HAP-1 (cell line): ENCODE results near the gene SEC61B.
"Not testable (repeated sequence)": the region's sequence is repeated elsewhere in the genome, so short reads cannot be mapped to it uniquely, and the experiment has no call there.

ENCODE experiments used
- DNase-seq, 2 experiments: peaks; one replicate each; pipeline ENCODE4 v3.0.0-alpha.2; 2016 to 2020; ENCODE audit warnings: low spot score in 2 of 2
- H3K27me3 ChIP-seq: fragments of 250-450 bp; sonication (Bioruptor Pico); 2 replicates; pipeline ENCODE4 v1.5.1; 2020; ENCODE audit warnings: low read depth, mild to moderate bottlenecking, moderate library complexity
- H3K36me3 ChIP-seq: fragments of 250-450 bp; sonication (Bioruptor Pico); replicated peaks from 2 replicates; pipeline ENCODE4 v1.5.1; 2020; ENCODE audit warnings: mild to moderate bottlenecking
- H3K4me1 ChIP-seq: fragments of 250-450 bp; sonication (Bioruptor Pico); 2 replicates; pipeline ENCODE4 v1.5.1; 2020; ENCODE audit warnings: mild to moderate bottlenecking
- H3K4me3 ChIP-seq: fragments of 250-450 bp; sonication (Bioruptor Pico); 2 replicates; pipeline ENCODE4 v1.5.1; 2020; ENCODE audit warnings: mild to moderate bottlenecking, moderate library complexity
- H3K9me3 ChIP-seq: fragments of 250-450 bp; sonication (Bioruptor Pico); 2 replicates; pipeline ENCODE4 v1.5.1; 2020; ENCODE audit warnings: mild to moderate bottlenecking, moderate library complexity
- in situ Hi-C: fragments of 300-500 bp; cut with MboI; formaldehyde crosslinking; loops from 3 replicates; pipeline ENCODE4 v1.14.3; 2020; ENCODE audit warnings: low sequenced_read_pairs, inconsistent platforms, mixed read lengths

Gene SEC61B

DNA sequence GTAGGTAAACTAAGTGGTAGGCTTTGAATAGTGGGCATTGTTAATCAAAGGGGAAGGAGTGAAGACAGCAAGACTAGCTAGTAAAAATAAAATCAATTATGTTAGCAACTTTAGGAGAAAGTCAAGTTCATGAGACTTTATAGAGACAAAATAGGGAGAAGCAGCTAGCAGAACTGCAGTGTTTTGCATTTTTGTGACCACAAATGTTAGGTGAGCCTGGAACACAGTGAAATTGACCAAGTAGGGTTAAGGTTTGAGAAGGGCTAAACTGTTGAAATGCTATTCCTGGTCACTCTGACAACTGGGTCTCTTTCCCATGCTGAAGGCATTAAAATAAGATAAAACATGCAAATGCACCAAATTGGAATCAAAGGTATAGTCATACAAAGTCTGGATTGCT, 13.0 kb downstream of the SEC61B start:
- H3K9me3 ChIP-seq, result no peaks in the 10 kb centered on the region
- in situ Hi-C loops, result no loop called here
- no peak for DNase-seq
- no peaks in the 10 kb centered on the region for H3K4me1 ChIP-seq
- peaks cover 10% of the 10 kb centered on the region for H3K36me3 ChIP-seq
- H3K4me3 ChIP-seq, result no peak overlapping the region
- H3K27me3 ChIP-seq, result no peaks in the 10 kb centered on the region

DNA sequence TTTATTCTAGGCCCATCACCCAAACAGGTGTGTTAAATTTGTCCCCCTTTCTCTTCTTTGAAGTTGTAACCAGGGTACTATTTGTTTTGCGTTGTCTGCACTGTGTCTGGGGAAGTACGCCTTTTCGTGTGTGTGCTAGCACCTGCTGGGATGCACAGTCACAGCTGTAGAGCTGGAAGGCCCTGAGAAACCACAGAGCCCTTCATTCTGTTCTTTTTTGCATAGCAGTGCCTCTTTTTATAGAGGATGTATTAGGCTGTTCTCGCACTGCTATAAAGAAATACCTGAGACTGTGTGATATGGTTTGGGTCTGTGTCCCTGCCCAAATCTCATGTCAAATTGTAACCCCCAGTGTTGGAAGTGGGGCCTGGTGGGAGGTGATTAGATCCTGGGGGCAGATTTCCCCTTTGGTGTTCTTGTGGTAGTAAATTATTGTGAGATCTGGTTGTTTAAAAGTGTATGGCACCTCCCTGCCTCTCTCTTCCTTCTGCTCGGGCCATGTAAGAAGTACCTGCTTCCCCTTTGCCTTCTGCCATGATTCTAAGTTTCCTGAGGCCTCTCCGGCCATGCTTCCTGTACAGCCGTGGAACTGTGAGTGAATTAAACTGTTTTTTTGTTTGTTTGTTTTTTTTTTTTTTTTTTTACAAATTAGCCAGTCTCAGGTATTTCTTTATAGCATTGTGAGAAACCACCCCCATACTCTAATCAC, 14.0 kb downstream of the SEC61B start:
- no peak for DNase-seq
- Histone ChIP-seq H3K9me3 (no peaks in the 10 kb centered on the region), H3K27me3 (no peaks in the 10 kb centered on the region), H3K4me3 (no peak overlapping the region), H3K36me3 (peaks cover 1% of the 10 kb centered on the region), H3K4me1 (peaks cover 8% of the 10 kb centered on the region)
- in situ Hi-C loops, result no loop called here

DNA sequence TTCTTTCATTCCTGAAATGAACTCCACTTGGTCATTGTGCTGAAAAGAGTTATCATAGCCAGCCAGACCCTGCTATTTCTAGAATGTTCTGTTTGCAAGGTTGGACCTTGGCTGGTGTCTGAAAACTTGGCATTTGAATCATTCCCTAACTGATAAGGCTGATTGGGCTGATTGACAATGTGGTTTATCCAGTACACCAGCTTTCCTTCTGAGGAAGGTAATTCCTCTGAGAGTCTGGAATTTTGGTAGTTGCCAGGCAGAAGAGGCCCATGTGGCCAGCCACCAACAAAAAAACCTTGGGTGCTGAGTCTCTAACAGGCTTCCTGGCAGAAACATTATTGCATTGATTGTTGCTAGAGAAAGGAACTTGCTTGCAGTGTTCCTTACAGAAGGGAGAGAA, 15.3 kb downstream of the SEC61B start:
- no peaks in the 10 kb centered on the region for H3K27me3 ChIP-seq
- no peak overlapping the region for H3K4me3 ChIP-seq
- in situ Hi-C loops, result no loop called here
- H3K36me3 ChIP-seq, result no peaks in the 10 kb centered on the region; the same call in none of the 2 replicates
- no peak for DNase-seq
- no peaks in the 10 kb centered on the region for H3K9me3 ChIP-seq
- peaks cover 14% of the 10 kb centered on the region for H3K4me1 ChIP-seq

DNA sequence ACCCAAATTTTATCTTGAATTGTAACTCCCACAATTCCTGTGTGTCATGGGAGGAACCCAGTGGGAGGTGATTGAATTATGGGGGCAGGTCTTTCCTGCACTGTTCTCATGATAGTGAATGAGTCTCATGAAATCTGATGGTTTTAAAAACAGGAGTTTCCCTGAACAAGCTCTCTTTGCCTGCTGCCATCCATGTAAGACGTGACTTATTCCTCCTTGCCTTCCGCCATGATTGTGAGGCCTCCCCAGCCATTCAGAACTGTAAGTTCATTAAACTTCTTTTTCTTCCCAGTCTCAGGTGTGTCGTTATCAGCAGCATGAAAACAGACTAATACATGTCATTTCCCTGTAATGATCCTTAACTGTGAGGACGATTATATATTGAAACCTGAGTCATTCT, 15.8 kb downstream of the SEC61B start:
- peaks cover 14% of the 10 kb centered on the region for H3K4me1 ChIP-seq
- H3K36me3 ChIP-seq, DNase-seq, H3K4me3 ChIP-seq, H3K27me3 ChIP-seq, in situ Hi-C loops, H3K9me3 ChIP-seq: not testable (repeated sequence)

DNA sequence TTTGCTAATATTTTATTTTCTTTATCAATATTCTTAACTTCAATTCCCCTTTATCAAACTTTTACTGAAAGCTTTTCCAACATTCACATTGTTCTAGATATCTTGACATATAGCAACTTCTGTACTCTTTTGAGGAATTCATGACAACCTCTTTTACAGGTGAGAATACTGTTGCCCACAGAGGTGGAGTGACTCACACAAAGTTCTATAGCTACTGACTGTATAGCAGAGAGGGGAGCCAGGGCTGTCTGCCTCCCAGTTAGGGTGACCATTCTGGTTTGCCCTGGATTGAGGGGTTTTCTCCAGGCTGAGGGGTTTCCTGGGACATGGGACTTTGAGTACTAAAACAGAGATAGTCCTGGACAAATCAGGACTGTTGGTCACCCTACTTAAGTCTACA, 16.2 kb downstream of the SEC61B start:
- Histone ChIP-seq H3K27me3 (no peaks in the 10 kb centered on the region), H3K4me1 (peaks cover 14% of the 10 kb centered on the region), H3K9me3 (no peaks in the 10 kb centered on the region), H3K36me3 (no peaks in the 10 kb centered on the region), H3K4me3 (no peak overlapping the region)
- DNase-seq, result no peak
- in situ Hi-C loops, result no loop called here

DNA sequence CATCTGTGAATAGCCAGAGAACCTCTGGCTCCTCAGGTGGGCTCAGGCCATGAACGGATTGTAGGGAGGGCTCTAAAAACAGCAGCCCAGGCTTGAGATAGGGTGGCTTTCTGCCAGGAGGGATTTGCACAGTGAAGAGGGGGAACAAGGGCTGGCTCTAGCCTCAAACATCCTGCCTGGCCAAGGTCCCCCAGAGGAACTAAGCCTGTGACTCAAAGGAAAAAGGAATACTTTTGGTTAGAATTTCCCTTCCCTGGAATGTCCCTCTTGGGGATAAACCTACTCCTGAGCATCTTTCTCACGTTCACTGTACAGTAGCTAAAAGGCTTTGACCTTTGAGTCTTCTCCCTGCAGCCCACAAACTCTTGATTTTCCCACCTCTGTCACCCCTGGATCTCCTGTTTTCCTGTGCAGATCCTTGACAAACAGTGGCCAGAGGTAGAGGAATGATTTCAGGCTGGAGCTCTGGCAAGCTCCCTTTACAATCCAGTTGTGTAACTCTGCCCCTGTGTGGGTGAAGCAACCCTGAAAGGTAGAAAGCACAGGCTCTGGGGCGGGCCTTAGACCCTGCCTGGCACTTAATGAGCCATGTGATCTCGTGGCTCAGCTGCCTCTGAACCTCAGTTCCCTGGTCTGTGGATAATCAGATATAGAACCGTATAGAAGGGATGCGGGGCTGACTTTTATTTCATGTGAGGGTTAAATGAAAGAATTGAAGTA, 17.4 kb downstream of the SEC61B start:
- Histone ChIP-seq H3K4me1 (peaks cover 14% of the 10 kb centered on the region), H3K4me3 (no peak overlapping the region), H3K9me3 (no peaks in the 10 kb centered on the region), H3K36me3 (no peaks in the 10 kb centered on the region), H3K27me3 (no peaks in the 10 kb centered on the region)
- in situ Hi-C loops, result no loop called here
- no peak for DNase-seq

DNA sequence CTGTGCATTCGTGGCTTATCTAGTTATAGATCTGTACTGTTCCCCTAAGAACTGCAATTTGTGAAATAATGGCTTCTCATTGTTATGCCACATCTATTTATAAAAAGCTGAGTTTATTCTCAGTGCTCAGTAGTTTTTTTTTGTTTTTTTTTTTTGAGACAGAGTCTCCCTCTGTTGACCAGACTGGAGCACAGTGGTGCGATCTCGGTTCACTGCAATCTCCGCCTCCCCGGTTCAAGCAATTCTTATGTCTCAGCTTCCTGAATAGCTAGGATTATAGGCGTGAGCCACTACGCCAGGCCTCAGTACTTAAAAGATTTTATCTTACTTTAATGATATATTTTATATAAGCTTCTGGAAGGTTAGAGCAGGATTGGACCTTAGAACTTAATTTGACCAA, 19.0 kb downstream of the SEC61B start:
- in situ Hi-C loops, result no loop called here
- no peaks in the 10 kb centered on the region for H3K36me3 ChIP-seq
- H3K27me3 ChIP-seq, result no peaks in the 10 kb centered on the region
- peak; percentile 74 to 75 for DNase-seq
- H3K4me3 ChIP-seq, result no peak overlapping the region
- H3K9me3 ChIP-seq, result no peaks in the 10 kb centered on the region
- H3K4me1 ChIP-seq, result peaks cover 14% of the 10 kb centered on the region

DNA sequence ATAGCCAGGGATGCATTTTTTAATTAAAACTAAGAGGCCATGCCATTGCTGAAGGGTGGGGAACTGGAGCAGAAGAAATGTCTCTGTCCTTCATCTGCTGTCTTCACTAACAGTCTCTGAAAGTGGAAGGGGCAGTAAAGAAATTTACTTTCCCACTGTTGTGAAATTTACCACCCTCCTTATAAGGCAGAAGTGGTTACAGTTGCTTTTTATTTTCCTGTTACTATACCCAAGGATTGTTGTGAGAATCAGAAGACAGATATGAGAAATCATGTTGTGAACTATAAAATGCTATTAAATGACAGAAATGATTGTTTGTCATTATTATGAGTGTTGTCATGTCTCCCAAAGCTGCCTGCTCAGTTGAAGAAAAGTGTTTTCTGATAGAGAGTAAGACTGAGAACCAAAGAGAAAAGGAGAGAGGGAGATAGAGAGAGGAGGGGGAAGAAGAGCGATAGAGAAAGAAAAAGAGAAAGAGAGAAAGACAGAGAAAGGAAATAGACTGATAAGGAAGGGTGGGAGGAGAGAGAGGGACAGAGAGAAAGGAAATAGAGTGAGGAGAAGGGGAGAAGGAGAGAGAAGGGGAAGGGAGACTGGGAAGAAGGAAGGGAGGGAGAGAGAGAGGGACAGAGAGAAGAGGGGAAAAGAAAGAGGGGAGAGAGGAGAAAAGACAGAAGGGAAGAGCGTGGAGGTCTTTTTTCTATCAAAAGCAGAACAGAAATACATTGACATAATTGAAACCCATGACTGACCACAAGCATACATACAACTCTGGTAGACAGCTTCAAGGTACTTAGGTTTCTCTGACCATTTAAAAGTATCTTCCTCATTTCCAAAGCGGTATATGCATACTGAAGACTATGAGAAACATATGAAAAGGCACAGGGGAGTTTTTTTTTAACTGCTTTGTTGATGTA, 22.5 kb downstream of the SEC61B start:
- no peak for DNase-seq
- no peaks in the 10 kb centered on the region for H3K36me3 ChIP-seq
- H3K9me3 ChIP-seq, result no peaks in the 10 kb centered on the region
- H3K4me1 ChIP-seq, result peaks cover 14% of the 10 kb centered on the region
- in situ Hi-C loops, result no loop called here
- H3K4me3 ChIP-seq, result no peak overlapping the region
- H3K27me3 ChIP-seq, result no peaks in the 10 kb centered on the region

DNA sequence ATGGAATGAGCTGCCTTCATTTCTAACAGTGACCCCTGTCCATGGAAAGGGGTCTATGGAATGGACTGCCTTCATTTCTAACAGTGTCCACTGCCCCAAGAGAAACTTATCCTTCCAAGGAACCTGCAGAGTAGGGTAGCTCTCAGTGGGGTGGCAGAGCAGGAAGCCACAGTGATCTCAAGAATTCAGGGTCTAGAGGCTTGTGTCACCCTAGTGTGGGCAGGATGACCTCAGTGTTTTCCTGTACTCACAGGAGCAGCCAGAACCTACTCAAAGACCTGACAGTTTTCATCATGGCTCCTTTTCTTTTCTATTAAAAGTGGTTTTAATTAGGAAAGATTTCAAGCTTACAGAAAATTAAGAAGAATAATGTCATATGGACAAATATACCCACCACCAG, 27.5 kb downstream of the SEC61B start:
- no peaks in the 10 kb centered on the region for H3K4me1 ChIP-seq
- in situ Hi-C loops, result no loop called here

DNA sequence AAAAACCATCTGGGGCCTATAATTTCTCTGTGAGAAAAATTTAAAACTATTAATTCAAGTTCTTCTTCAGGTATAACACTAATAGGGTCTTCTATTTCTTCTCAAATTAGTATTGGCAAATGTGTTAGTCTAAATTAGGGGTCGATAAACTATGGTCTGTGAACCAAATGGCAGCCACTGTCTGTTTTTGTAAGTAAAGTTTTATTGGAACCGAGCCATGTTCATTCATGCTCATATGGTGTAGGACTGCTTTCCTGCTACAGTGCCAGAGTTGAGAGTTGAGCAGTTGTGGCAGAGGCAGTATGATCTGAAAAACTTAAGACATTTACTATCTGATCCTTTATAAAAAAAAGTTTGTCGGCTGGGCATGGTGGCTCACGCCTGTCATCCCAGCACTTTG, 29.1 kb downstream of the SEC61B start:
- Histone ChIP-seq H3K9me3 (no peaks in the 10 kb centered on the region), H3K4me3 (no peak overlapping the region), H3K4me1 (no peaks in the 10 kb centered on the region), H3K27me3 (no peaks in the 10 kb centered on the region), H3K36me3 (no peaks in the 10 kb centered on the region)
- DNase-seq, result no peak
- in situ Hi-C loops, result no loop called here

More for the DNA sequence above, 27.5 kb downstream of the SEC61B start:
- DNase-seq, result no peak
- Histone ChIP-seq H3K9me3 (no peaks in the 10 kb centered on the region), H3K27me3 (no peaks in the 10 kb centered on the region), H3K4me3 (no peak overlapping the region), H3K36me3 (no peaks in the 10 kb centered on the region)

DNA sequence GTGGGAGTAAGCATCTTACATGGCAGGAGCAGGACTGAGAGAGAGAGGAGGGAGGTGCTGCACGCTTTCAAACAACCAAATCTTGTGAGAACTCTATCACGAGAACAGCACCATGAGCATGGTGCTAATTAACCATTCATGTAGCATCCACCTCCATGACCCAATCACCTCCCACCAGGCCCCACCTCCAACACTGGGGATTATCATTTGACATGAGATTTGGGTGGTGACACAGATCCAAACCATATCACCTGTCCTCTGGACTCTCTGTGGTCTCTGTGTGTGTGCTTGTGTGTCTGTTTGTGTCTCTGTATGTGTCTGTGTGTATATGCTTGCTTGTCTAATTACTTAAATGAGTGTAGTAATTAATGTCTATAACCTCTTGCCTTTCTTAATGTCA, 31.1 kb downstream of the SEC61B start:
- Histone ChIP-seq H3K9me3 (no peaks in the 10 kb centered on the region), H3K36me3 (no peaks in the 10 kb centered on the region), H3K4me3 (no peak overlapping the region), H3K27me3 (no peaks in the 10 kb centered on the region), H3K4me1 (no peaks in the 10 kb centered on the region)
- in situ Hi-C loops, result no loop called here
- DNase-seq, result no peak

DNA sequence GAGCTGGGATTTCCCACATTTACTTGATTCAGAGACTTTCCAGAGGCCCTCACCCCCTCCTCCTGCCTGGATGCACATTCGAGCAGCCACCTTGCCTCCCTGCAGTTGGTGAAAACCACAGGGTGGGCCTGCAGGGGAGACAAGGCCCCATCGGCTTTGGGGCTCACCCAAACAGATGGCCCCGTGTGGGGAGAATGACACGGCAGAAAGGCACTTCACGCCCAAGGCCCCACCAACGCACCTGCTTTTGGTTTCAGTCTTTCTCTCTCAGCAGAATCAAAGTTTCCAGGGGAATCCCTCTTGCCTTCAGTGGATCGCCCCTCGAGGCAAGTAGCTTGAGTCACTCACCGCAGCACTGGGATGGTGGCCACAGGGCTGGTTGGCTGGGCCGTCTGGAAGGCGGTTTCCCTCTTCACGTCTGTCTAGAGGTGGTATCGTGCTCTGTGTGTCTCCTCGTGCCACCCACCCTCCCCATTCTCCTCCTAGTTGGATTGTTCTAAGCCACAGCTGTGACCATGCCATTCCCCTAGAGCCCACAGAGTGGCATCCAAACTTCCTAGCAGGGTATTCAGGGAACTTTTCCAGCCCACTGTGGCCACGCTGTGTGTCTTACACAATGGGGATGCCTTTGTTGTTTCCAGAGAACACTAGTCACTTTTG, 31.8 kb downstream of the SEC61B start:
- no peaks in the 10 kb centered on the region for H3K4me1 ChIP-seq
- no peaks in the 10 kb centered on the region for H3K27me3 ChIP-seq
- DNase-seq, result no peak
- H3K9me3 ChIP-seq, result no peaks in the 10 kb centered on the region
- no peaks in the 10 kb centered on the region for H3K36me3 ChIP-seq
- in situ Hi-C loops, result no loop called here
- no peak overlapping the region for H3K4me3 ChIP-seq

DNA sequence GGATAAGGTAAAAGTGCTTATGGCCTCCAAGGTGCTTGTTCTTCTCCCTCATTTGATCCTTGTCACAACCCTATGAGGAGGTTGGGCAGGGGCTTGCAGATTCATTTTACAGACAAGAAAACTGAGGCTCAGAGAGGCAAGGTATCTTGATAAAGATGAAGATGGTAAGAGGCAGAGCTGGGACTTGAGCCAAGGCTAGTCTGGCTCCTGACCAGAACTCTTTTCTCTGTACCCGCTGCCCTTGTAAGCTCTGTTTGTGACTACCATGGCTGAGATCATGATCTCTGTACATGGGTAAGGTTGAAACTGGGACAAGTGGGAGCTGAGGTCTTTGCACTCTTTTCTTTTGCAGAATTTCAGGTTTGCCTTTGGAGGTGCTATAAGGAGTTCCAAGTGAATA, 33.6 kb downstream of the SEC61B start:
- no peaks in the 10 kb centered on the region for H3K4me1 ChIP-seq
- H3K27me3 ChIP-seq, result no peaks in the 10 kb centered on the region
- DNase-seq, result no peak
- no peak overlapping the region for H3K4me3 ChIP-seq
- H3K36me3 ChIP-seq, result no peaks in the 10 kb centered on the region
- in situ Hi-C loops, result no loop called here
- no peaks in the 10 kb centered on the region for H3K9me3 ChIP-seq
